Stromal cell of bone marrow (primary cell): ENCODE measurements around the gene ARCN1.

Experiments used
- DNase-seq: peaks from one replicate; pipeline ENCODE4 v3.0.0-alpha.2; 2012; ENCODE audit warnings: low read depth

The ARCN1 gene

GRCh38 chr11:118639899-118640298 is 67.7 kb downstream of the ARCN1 start:
- no peak for DNase-seq

- no peak for DNase-seq
These were observed 68.3 kb downstream of the ARCN1 start for GRCh38 chr11:118640332-118641154.

- no peak for DNase-seq
These were observed 69.3 kb downstream of the ARCN1 start for GRCh38 chr11:118641397-118642019.

GRCh38 chr11:118643142-118643994 is 71.2 kb downstream of the ARCN1 start:
- DNase-seq, result no peak

GRCh38 chr11:118643995-118644345 is 71.8 kb downstream of the ARCN1 start:
- no peak for DNase-seq

- no peak for DNase-seq
These were observed 72.3 kb downstream of the ARCN1 start for GRCh38 chr11:118644496-118644895.

- no peak for DNase-seq
These were observed 73.0 kb downstream of the ARCN1 start for GRCh38 chr11:118645066-118645715.

- DNase-seq, result no peak
These were observed 74.2 kb downstream of the ARCN1 start for GRCh38 chr11:118646393-118646792.

GRCh38 chr11:118648291-118648690 is 76.1 kb downstream of the ARCN1 start:
- no peak for DNase-seq

- DNase-seq, result no peak
These were observed 77.7 kb downstream of the ARCN1 start for GRCh38 chr11:118649941-118650340.

GRCh38 chr11:118650366-118650765 is 78.2 kb downstream of the ARCN1 start:
- no peak for DNase-seq

- no peak for DNase-seq
These were observed 79.6 kb downstream of the ARCN1 start for GRCh38 chr11:118651820-118652219.
